ENCODE data around the gene C1orf210.

Gene C1orf210

DNA sequence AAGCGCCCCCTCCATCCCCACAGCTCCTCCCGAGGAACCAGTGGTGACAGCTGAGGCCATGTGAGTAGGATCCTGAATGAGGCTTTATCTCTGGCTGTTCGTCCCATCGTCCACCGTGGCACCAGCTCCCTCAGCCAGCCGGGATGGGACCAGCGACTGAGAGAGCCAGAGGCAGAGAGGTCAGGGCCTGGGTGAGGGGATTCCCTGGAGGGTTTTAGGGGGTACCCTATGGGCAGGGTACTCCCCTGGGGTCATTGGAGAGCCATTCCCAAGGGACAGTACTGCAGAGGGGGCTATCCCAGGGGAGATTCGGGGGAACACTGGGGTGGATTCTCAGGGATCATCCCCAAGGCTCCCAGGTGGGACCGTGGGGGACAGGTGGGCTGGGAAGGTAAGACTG is 13.2 kb downstream of the C1orf210 start:
- no peak overlapping the region for H3K4me2 ChIP-seq (ENCODE audit: low read length)
- H3K4me1 ChIP-seq (ENCODE audit: control insufficient read depth, low read length), result peaks cover 7% of the 10 kb centered on the region
- no peaks in the 10 kb centered on the region for H3F3A ChIP-seq (ENCODE audit: control insufficient read depth, insufficient read depth)
- no peaks in the 10 kb centered on the region for H3K9me3 ChIP-seq (ENCODE audit: control insufficient read depth, insufficient read depth, low read length)
- H3K27me3 ChIP-seq (ENCODE audit: control insufficient read depth, low read length), result no peaks in the 10 kb centered on the region
- H3K27ac ChIP-seq (ENCODE audit: low read depth, low read length), result no peak overlapping the region
- no peaks in the 10 kb centered on the region for H3K36me3 ChIP-seq (ENCODE audit: control insufficient read depth, low read length)
- no peaks in the 10 kb centered on the region for H3K79me2 ChIP-seq (ENCODE audit: control insufficient read depth, low read length)
- H3K4me3 ChIP-seq (ENCODE audit: low read length), result no peak overlapping the region
- H3K9me2 ChIP-seq (replicated peaks; ENCODE audit: control insufficient read depth, low read length), result no peaks in the 10 kb centered on the region
- TF ChIP-seq, protein P1, sequence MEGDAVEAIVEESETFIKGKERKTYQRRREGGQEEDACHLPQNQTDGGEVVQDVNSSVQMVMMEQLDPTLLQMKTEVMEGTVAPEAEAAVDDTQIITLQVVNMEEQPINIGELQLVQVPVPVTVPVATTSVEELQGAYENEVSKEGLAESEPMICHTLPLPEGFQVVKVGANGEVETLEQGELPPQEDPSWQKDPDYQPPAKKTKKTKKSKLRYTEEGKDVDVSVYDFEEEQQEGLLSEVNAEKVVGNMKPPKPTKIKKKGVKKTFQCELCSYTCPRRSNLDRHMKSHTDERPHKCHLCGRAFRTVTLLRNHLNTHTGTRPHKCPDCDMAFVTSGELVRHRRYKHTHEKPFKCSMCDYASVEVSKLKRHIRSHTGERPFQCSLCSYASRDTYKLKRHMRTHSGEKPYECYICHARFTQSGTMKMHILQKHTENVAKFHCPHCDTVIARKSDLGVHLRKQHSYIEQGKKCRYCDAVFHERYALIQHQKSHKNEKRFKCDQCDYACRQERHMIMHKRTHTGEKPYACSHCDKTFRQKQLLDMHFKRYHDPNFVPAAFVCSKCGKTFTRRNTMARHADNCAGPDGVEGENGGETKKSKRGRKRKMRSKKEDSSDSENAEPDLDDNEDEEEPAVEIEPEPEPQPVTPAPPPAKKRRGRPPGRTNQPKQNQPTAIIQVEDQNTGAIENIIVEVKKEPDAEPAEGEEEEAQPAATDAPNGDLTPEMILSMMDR (IDR thresholded peaks at IDR 0.05; ENCODE audit: low read depth, low read length, poor library complexity, severe bottlenecking), result no peak
- no peak for TF ChIP-seq EZH2phosphoT487 (IDR thresholded peaks at IDR 0.05; ENCODE audit: borderline replicate concordance, low read length)
- H4K20me1 ChIP-seq (ENCODE audit: control insufficient read depth, insufficient read depth, low read depth, low read length), result no peaks in the 10 kb centered on the region

DNA sequence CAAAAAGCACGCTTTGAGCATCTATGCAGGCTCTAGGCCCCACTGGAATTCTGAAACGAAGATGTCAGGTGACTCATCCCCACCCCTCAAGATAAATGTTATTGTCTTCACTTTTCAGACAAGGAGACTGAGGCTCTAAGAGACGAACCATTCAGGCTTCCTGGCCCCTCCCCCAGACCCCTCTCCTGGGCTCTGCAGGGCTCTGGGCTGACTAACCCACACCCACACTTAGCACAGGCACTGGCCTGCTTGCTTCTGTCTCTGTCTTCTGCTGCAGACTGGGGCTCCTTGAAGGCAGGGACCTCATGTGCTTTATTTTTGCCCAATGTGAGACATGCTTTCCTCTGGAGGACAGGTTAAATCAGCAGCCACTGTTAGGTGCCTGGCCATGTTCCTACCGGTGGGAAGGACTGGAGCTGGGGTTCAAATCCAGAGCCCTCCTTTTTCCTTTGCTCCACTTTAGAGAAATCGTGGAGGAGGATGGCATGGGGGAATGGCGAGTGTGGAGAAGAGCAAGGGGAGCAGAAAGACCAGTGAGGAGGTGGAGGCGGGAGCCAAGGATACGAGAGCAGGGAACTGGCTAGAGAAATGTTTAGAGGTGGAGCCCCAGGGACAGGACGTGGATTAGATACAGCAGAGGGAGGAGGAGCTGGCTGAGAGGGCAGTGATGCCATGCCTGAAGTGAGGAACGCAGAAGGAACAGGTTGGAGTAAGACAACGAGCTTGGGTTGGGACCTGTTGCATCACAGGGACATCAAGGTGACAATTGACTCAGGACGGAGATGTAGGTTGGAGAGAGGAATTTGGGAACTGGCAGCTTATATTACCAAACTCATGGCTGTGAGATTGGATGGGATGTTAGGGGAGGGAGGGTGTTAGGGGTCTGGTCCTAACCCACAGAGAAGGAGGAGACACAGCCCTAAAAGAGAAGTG is 13.9 kb downstream of the C1orf210 start:
- Histone ChIP-seq H3K27me3 (ENCODE audit: control insufficient read depth, low read length) (no peaks in the 10 kb centered on the region), H3K4me2 (ENCODE audit: low read length) (0 out of 2 replicates have a peak overlapping the region, but pooled peaks have one; percentile 27), H3K4me3 (ENCODE audit: low read length) (no peak overlapping the region), H3K27ac (ENCODE audit: low read depth, low read length) (no peak overlapping the region), H3K4me1 (ENCODE audit: control insufficient read depth, low read length) (peaks cover 7% of the 10 kb centered on the region), H4K20me1 (ENCODE audit: control insufficient read depth, insufficient read depth, low read depth, low read length) (no peaks in the 10 kb centered on the region), H3F3A (ENCODE audit: control insufficient read depth, insufficient read depth) (no peaks in the 10 kb centered on the region), H3K9me2 (replicated peaks; ENCODE audit: control insufficient read depth, low read length) (no peaks in the 10 kb centered on the region), H3K79me2 (ENCODE audit: control insufficient read depth, low read length) (no peaks in the 10 kb centered on the region), H3K36me3 (ENCODE audit: control insufficient read depth, low read length) (no peaks in the 10 kb centered on the region), H3K9me3 (ENCODE audit: control insufficient read depth, insufficient read depth, low read length) (no peaks in the 10 kb centered on the region)
- TF ChIP-seq EZH2phosphoT487 (IDR thresholded peaks at IDR 0.05; ENCODE audit: borderline replicate concordance, low read length), result no peak
- TF ChIP-seq, protein P1 (IDR thresholded peaks at IDR 0.05; ENCODE audit: low read depth, low read length, poor library complexity, severe bottlenecking), result no peak

DNA sequence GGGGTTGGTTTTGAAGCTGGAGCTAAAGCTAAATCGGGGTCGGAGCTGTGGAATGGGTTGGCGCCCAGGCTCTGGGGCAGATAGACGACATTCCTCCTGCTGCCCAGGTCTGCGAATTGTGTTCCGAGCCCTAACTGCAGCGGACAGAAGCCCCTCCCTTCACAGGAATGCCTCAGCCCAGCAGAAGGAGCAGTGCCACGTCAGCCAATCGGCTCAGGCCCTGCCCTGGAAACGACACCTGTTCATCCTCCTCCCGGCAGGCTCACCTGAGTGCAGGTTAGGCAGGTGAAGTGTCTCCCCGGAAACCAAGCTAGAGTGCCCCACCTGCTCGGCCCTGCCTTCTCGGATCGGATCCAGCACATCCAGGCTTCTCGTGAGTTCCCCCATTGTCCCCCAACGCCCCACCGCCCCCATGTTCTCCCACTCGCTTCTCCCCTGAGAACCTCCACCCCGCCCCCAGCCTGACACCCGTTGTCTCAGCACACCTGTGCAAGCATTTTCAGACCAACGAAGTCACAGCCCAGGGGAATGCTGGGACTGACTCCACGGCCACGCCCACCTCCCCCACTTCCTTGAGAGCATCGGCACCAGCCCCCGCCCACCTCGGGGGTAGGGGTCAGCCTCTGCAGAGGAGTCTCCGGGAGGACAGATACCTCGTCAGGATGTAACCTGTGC is 14.8 kb downstream of the C1orf210 start:
- H3K27me3 ChIP-seq (ENCODE audit: control insufficient read depth, low read length), result no peaks in the 10 kb centered on the region
- peaks cover 7% of the 10 kb centered on the region for H3K4me1 ChIP-seq (ENCODE audit: control insufficient read depth, low read length)
- TF ChIP-seq, protein P1 (IDR thresholded peaks at IDR 0.05; ENCODE audit: low read depth, low read length, poor library complexity, severe bottlenecking), result no peak
- TF ChIP-seq EZH2phosphoT487 (IDR thresholded peaks at IDR 0.05; ENCODE audit: borderline replicate concordance, low read length), result no peak
- H3F3A ChIP-seq (ENCODE audit: control insufficient read depth, insufficient read depth), result no peaks in the 10 kb centered on the region
- H3K9me2 ChIP-seq (replicated peaks; ENCODE audit: control insufficient read depth, low read length), result no peaks in the 10 kb centered on the region
- H3K27ac ChIP-seq (ENCODE audit: low read depth, low read length), result no peak overlapping the region
- no peaks in the 10 kb centered on the region for H3K79me2 ChIP-seq (ENCODE audit: control insufficient read depth, low read length)
- no peaks in the 10 kb centered on the region for H4K20me1 ChIP-seq (ENCODE audit: control insufficient read depth, insufficient read depth, low read depth, low read length)
- H3K4me2 ChIP-seq (ENCODE audit: low read length), result peak overlapping the region; percentile 27; the same call in 1 of the 2 replicates
- H3K36me3 ChIP-seq (ENCODE audit: control insufficient read depth, low read length), result no peaks in the 10 kb centered on the region
- H3K9me3 ChIP-seq (ENCODE audit: control insufficient read depth, insufficient read depth, low read length), result no peaks in the 10 kb centered on the region
- H3K4me3 ChIP-seq (ENCODE audit: low read length), result no peak overlapping the region

Data from DOHH2 (cell line).